Keratinocyte (primary cell): ENCODE results near the gene ZNF438. TPM values are rescaled to one million over a fixed set of nuclear protein-coding genes. Genes with fewer than 3 reads are reported as not detected.

Experiments used
- DNase-seq: peaks from one replicate; pipeline ENCODE4 v3.0.0-alpha.2; 2011; ENCODE audit warnings: low read depth, missing footprints, low spot score
- FAIRE-seq: peaks from 2 replicates; lab custom pipeline; 2011; peaks lifted over from hg19 to GRCh38; lab: Jason Lieb, UNC
- H2AFZ ChIP-seq: 2 replicates; pipeline ENCODE4 v1.6.0; 2012; ENCODE audit warnings: low read length, control low read depth, inconsistent platforms; ENCODE audit not compliant: control insufficient read depth
- H3K27ac ChIP-seq: 2 replicates; pipeline ENCODE4 v1.5.1; 2011; ENCODE audit warnings: low read length; ENCODE audit not compliant: control insufficient read depth, insufficient read depth
- H3K27me3 ChIP-seq: 3 replicates; pipeline ENCODE4 v1.6.0; 2011; ENCODE audit warnings: low read length; ENCODE audit not compliant: control insufficient read depth, insufficient read depth; ENCODE audit errors: extremely low read depth
- H3K36me3 ChIP-seq, 2 experiments: 2 replicates in 1 of 2; 3 replicates in 1 of 2; pipeline ENCODE4 v1.5.1; 2011; ENCODE audit warnings: low read length in 2 of 2, mild to moderate bottlenecking in 1 of 2; ENCODE audit not compliant: control insufficient read depth in 2 of 2, insufficient read depth in 2 of 2; ENCODE audit errors: extremely low read depth in 1 of 2
- H3K4me1 ChIP-seq: 3 replicates; pipeline ENCODE4 v1.5.1; 2011; ENCODE audit warnings: low read length; ENCODE audit not compliant: control insufficient read depth, insufficient read depth; ENCODE audit errors: extremely low read depth
- H3K4me2 ChIP-seq: 3 replicates; pipeline ENCODE4 v1.6.0; 2011; ENCODE audit warnings: low read depth, low read length; ENCODE audit not compliant: control insufficient read depth, insufficient read depth; ENCODE audit errors: extremely low read depth
- H3K4me3 ChIP-seq, 3 experiments: fragments of 200-600 bp in 1 of 3; sonication (generic) in 1 of 3; 2 replicates in 2 of 3; 3 replicates in 1 of 3; pipeline ENCODE4 v1.5.1; 2011 to 2016; ENCODE audit warnings: low read length in 3 of 3, mild to moderate bottlenecking in 3 of 3, control low read depth in 2 of 3, inconsistent platforms in 1 of 3, low read depth in 1 of 3, mixed read lengths in 1 of 3, mixed run types in 1 of 3, moderate library complexity in 1 of 3; ENCODE audit not compliant: control insufficient read depth in 2 of 3, insufficient read depth in 2 of 3; ENCODE audit errors: extremely low read depth in 1 of 3
- H3K79me2 ChIP-seq: 2 replicates; pipeline ENCODE4 v1.6.0; 2012; ENCODE audit warnings: low read length; ENCODE audit not compliant: control insufficient read depth, insufficient read depth
- H3K9ac ChIP-seq: 3 replicates; pipeline ENCODE4 v1.6.0; 2011; ENCODE audit warnings: low read length; ENCODE audit not compliant: control insufficient read depth, insufficient read depth; ENCODE audit errors: extremely low read depth
- H3K9me1 ChIP-seq: 3 replicates; pipeline ENCODE4 v1.6.0; 2011; ENCODE audit warnings: low read length; ENCODE audit not compliant: control insufficient read depth, insufficient read depth; ENCODE audit errors: extremely low read depth
- H3K9me3 ChIP-seq: 2 replicates; pipeline ENCODE4 v1.5.1; 2012; ENCODE audit warnings: low read depth, low read length; ENCODE audit not compliant: control insufficient read depth
- H4K20me1 ChIP-seq: 3 replicates; pipeline ENCODE4 v1.6.0; 2011; ENCODE audit warnings: low read length; ENCODE audit not compliant: control insufficient read depth, insufficient read depth; ENCODE audit errors: extremely low read depth
- CTCF ChIP-seq, 3 experiments: IDR thresholded peaks in 1 of 3; conservative IDR thresholded peaks in 1 of 3; optimal IDR thresholded peaks in 1 of 3; 2 replicates in 2 of 3; 3 replicates in 1 of 3; pipeline versions ENCODE3 to v1.5.1; 2011; ENCODE audit warnings: low read length in 3 of 3, mild to moderate bottlenecking in 3 of 3, moderate library complexity in 2 of 3, control low read depth in 1 of 3, inconsistent platforms in 1 of 3; ENCODE audit not compliant: insufficient read depth in 2 of 3; ENCODE audit errors: extremely low read depth in 1 of 3
- EZH2 ChIP-seq: IDR thresholded peaks from one replicate; pipeline ENCODE4 v1.6.1; 2012; ENCODE audit warnings: inconsistent platforms, mild to moderate bottlenecking, low read length, moderate library complexity
- dilution Hi-C: fragments of 300-500 bp; cut with MboI; formaldehyde crosslinking; loops from one replicate; pipeline ENCODE4 v1.7.0; 2020; ENCODE audit warnings: low sequenced_read_pairs; ENCODE audit not compliant: extremely low pct_ligation_motif_present
- polyA plus RNA-seq, 5 experiments: library from polyadenylated mRNA; depleted of rRNA in 3 of 5; stranded (reverse) in 3 of 5; stranded (forward) in 1 of 5; unstranded in 1 of 5; fragments of >200 nt; gene quantifications; 1 replicate in 1 of 5; 2 replicates in 3 of 5; 3 replicates in 1 of 5; pipeline versions ENCODE4 v1.2.1 to v1.2.3, GENCODE V29; 2011 to 2012; ENCODE audit warnings: missing spikeins in 2 of 5, low read depth in 1 of 5, low replicate concordance in 1 of 5

The ZNF438 gene
- polyA plus RNA-seq, 1 donor (not counting 4 experiments of a cell fraction or from before 2014, with no cell fraction given): 2.8 TPM

GRCh38 chr10:30819341-30820181 is 212.1 kb downstream of the ZNF438 start:
- H3K36me3 ChIP-seq: no peaks in the 10 kb centered on the region
- no peaks in the 10 kb centered on the region for H4K20me1 ChIP-seq
- no peaks in the 10 kb centered on the region for H3K79me2 ChIP-seq
- H3K9me3 ChIP-seq: no peaks in the 10 kb centered on the region
- no peak overlapping the region for H3K27ac ChIP-seq
- TF ChIP-seq CTCF (optimal IDR thresholded peaks at IDR 0.05 in 1 of 3, IDR thresholded peaks at IDR 0.05 in 1 of 3, conservative IDR thresholded peaks at IDR 0.05 in 1 of 3; ENCODE audit: extremely low read depth in 1 of 3, insufficient read depth in 2 of 3, low read length in 3 of 3) (no peak), EZH2 (no peak)
- peaks cover 4% of the 10 kb centered on the region for H3K4me1 ChIP-seq
- H3K4me2 ChIP-seq: peak overlapping the region; percentile 57
- peaks cover 28% of the 10 kb centered on the region for H3K27me3 ChIP-seq
- peak overlapping the region in 1 of 3 experiments; percentile 51 for H3K4me3 ChIP-seq
- dilution Hi-C loops: no loop called here
- H3K9ac ChIP-seq: no peak overlapping the region
- FAIRE-seq (no peak), DNase-seq (no peak)
- H3K9me1 ChIP-seq: no peaks in the 10 kb centered on the region
- no peak overlapping the region for H2AFZ ChIP-seq

- DNase-seq: no peak
- Histone ChIP-seq H3K4me1 (peaks cover 4% of the 10 kb centered on the region), H3K4me2 (peak overlapping the region; percentile 57), H3K27me3 (peaks cover 28% of the 10 kb centered on the region), H3K9me3 (no peaks in the 10 kb centered on the region), H3K79me2 (no peaks in the 10 kb centered on the region), H3K9ac (no peak overlapping the region), H2AFZ (no peak overlapping the region), H3K27ac (no peak overlapping the region), H3K36me3 (no peaks in the 10 kb centered on the region), H3K4me3 (peak overlapping the region in 1 of 3 experiments; percentile 51), H4K20me1 (no peaks in the 10 kb centered on the region), H3K9me1 (no peaks in the 10 kb centered on the region)
- no peak for TF ChIP-seq CTCF (optimal IDR thresholded peaks at IDR 0.05 in 1 of 3, IDR thresholded peaks at IDR 0.05 in 1 of 3, conservative IDR thresholded peaks at IDR 0.05 in 1 of 3; ENCODE audit: extremely low read depth in 1 of 3, insufficient read depth in 2 of 3, low read length in 3 of 3)
- peak; percentile 34 for TF ChIP-seq EZH2
- dilution Hi-C loops: no loop called here
- FAIRE-seq: no peak
These were observed 212.8 kb downstream of the ZNF438 start for GRCh38 chr10:30818854-30819253.
